G401.6 (cell line): Measurements from ENCODE around the gene SLC49A4.
"Not testable (repeated sequence)": the region's sequence is repeated elsewhere in the genome, so short reads cannot be mapped to it uniquely, and the experiment has no call there.

Experiments
- FAIRE-seq: peaks from 2 replicates; lab custom pipeline; 2012; peaks lifted over from hg19 to GRCh38; lab: Jason Lieb, UNC

Gene SLC49A4

GRCh38 chr3:122794779-122795673, at the start of gene SLC49A4:
TSS of gene SLC49A4 (plus strand) at chr3:122795069. CDS start at chr3:122795193, 124 bp downstream.
- FAIRE-seq, result peak; percentile 64

- FAIRE-seq, result no peak
Observed at GRCh38 chr3:122745369-122746021, 49.4 kb upstream of the SLC49A4 start.

GRCh38 chr3:122747295-122747694, 47.6 kb upstream of the SLC49A4 start:
- FAIRE-seq, result not testable (repeated sequence)

GRCh38 chr3:122748347-122748746, 46.5 kb upstream of the SLC49A4 start:
- FAIRE-seq, result no peak

- peak; percentile 95 for FAIRE-seq
Observed at GRCh38 chr3:122754929-122755328, 39.9 kb upstream of the SLC49A4 start.

- no peak for FAIRE-seq
Observed at GRCh38 chr3:122755491-122755890, 39.4 kb upstream of the SLC49A4 start.

- FAIRE-seq, result no peak
Observed at GRCh38 chr3:122758877-122759560, 35.9 kb upstream of the SLC49A4 start.

GRCh38 chr3:122760453-122761271, 34.2 kb upstream of the SLC49A4 start:
- FAIRE-seq, result peak; percentile 93

GRCh38 chr3:122766430-122766829, 28.4 kb upstream of the SLC49A4 start:
- FAIRE-seq, result no peak

- FAIRE-seq, result no peak
Observed at GRCh38 chr3:122767540-122768372, 27.1 kb upstream of the SLC49A4 start.

GRCh38 chr3:122770521-122771202, 24.2 kb upstream of the SLC49A4 start:
- FAIRE-seq, result no peak

- no peak for FAIRE-seq
Observed at GRCh38 chr3:122772827-122773226, 22.0 kb upstream of the SLC49A4 start.

GRCh38 chr3:122773944-122774509, 20.8 kb upstream of the SLC49A4 start:
- no peak for FAIRE-seq

- no peak for FAIRE-seq
Observed at GRCh38 chr3:122774564-122774963, 20.3 kb upstream of the SLC49A4 start.

GRCh38 chr3:122776675-122777468, 18.0 kb upstream of the SLC49A4 start:
- no peak for FAIRE-seq

GRCh38 chr3:122777563-122777962, 17.3 kb upstream of the SLC49A4 start:
- FAIRE-seq, result no peak

- no peak for FAIRE-seq
Observed at GRCh38 chr3:122782804-122783203, 12.1 kb upstream of the SLC49A4 start.

- no peak for FAIRE-seq
Observed at GRCh38 chr3:122784436-122784835, 10.4 kb upstream of the SLC49A4 start.

- FAIRE-seq, result no peak
Observed at GRCh38 chr3:122785231-122785630, 9.6 kb upstream of the SLC49A4 start.
